CD4-positive, alpha-beta T cell treated with Interleukin-15 for 1 hour (primary cell): ENCODE measurements around the gene TNRC6C.
"Not testable (repeated sequence)": the region's sequence is repeated elsewhere in the genome, so short reads cannot be mapped to it uniquely, and the experiment has no call there.

Experiments
- DNase-seq: peaks from one replicate; pipeline ENCODE4 v3.0.0-alpha.2; 2020

TNRC6C gene

GRCh38 chr17:77968788-77969187 lies 10.3 kb downstream of the TNRC6C start:
- DNase-seq = no peak

GRCh38 chr17:77972271-77972670 lies 13.8 kb downstream of the TNRC6C start:
- not testable (repeated sequence) for DNase-seq

- DNase-seq = no peak
Measured at GRCh38 chr17:77973953-77974352, 15.4 kb downstream of the TNRC6C start.

DNA sequence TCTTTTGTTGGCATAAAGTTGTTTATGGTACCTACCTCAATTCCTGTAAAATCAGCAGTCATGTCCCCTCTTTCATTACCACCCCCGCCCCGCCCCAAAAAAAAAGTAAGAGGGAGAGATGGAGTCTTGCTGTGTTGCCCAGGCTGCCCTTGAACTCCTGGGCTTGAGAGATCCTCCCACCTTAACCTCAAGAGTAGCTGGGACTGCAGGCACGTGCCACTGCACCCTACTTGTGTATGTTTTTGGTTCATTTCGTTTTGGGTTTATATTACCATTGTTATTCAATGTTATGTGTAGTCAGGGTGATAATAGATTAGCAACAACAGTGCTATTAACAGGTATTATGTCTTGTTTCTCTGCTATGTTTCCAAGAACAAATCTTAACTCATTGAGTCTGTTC lies 15.9 kb downstream of the TNRC6C start:
- DNase-seq = no peak

DNA sequence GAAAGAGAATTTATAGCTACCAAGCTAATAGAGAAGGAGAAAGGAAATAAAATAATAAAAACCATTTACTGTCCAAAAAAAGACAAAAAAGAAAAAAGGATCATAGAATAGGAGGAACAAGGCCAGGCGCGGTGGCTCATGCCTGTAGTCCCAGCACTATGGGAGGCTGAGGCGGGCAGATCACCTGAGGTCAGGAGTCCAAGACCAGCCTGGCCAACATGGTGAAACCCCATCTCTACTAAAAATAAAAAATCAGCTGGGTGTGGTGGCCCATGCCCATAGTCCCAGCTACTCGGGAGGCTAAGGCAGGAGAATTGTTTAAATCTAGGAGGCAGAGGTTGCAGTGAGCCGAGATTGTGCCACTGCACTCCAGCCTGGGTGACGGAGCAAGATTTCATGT lies 23.9 kb downstream of the TNRC6C start:
- not testable (repeated sequence) for DNase-seq

GRCh38 chr17:77990301-77990700 lies 31.8 kb downstream of the TNRC6C start:
- DNase-seq = no peak

GRCh38 chr17:77993735-77994134 lies 35.2 kb downstream of the TNRC6C start:
- not testable (repeated sequence) for DNase-seq

DNA sequence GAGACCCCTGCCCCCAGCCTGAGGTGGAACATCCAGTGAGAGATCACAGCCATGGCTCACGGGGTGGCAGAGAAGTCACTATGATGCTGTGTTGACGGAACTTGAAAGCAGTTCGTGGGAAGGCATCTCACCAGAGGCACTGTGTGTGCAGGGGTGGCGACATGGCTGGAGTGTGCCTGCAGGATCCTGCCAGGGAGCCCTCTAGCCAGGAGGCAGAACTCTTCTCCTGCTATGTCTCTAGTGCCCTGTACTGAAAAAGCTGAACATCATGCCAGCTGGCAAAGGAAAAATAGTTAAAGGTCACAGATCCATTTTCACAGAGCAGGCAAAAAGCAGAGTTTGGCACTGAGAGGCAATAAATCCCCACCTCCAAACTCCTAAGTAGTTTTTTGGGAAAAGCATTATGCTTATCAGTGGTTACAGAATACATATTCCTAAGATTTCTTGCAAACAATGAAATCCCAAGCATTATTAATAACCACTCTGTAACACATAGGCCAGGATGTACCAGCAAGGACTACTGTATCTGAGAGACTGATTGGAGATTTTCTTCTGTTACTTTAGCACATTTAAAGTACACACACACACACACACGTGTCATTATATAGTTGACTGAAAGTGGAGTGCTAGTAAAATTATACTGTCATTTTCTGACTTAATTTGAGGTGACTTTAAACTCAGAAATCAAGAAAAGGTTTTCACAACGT lies 36.8 kb downstream of the TNRC6C start:
- DNase-seq = no peak

DNA sequence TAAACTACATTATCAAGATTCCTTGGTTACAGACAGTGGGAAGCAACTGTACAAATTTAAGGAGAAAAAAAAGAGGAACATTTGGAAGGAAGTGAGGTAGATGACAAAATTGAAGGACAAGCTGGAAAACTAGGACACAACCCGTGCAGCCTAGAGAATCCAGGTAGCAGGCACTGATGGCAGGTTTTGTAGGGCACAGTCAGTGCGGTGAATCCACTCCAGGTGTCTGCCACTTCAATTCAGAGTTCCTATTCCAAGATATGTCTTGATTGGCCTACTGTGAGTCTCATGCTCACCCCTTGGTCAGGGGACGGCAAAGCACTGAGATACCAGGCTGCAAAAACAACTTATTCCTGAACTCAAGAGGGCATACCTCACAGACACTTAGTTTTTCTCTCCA lies 37.8 kb downstream of the TNRC6C start:
- DNase-seq = no peak

- DNase-seq = no peak
Measured at GRCh38 chr17:77999413-78000173, 41.1 kb downstream of the TNRC6C start.

DNA sequence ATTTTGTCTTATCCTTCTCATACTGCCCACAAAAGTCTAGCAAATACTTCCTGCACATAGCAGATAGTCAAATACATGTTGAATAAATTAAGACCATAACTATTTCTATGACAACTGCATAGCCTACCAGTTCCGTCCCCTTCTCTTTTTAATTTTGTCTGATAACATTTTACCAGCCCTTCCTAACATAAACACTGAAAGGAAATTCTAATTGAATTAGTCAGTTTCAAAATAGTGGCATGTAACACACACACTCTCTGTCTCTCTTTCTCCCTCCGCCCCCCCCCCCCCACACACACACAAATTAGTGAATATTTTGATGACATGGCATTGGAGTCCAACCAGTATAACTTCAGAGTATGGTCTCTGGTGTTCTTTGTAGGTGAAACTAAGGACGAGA lies 41.8 kb downstream of the TNRC6C start:
- DNase-seq = no peak

GRCh38 chr17:78001182-78001581 lies 42.7 kb downstream of the TNRC6C start:
- no peak for DNase-seq

DNA sequence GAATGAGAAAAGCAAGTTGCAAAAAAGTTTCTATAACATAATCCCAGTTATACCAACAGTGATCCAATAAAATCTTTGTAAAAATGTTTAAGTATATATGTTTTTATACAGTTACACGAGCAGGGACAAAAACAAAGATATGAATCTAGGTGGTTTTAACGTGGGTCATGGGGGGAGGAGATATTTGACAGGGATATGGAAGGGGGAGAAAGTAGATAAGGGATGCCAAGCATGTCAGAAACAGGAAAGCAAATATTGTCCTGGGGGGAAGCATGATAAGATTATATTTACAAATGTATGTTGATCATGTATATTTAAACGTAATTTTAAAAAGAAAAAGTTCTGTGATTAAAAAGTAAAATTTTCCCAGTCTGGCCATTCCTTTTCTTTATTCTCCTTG lies 43.1 kb downstream of the TNRC6C start:
- no peak for DNase-seq

DNA sequence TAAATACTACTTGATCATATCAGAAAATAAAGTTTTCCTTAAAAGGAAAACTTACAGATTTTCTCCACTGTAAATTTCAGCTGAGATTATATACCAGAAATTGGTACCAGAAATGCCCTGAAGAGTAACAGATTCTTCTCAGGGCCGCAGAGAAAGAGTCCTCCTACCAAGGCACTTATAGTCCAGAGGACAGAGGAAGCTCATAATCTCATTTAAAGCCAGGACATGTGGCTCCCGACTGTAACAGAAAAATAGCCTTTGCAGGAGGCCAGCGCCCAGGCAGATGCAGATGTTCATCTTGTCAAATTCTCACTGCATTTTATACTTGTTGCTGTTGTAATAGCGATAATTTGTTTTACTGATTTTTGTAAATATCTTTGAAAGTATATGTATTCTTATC lies 43.7 kb downstream of the TNRC6C start:
- DNase-seq = no peak

- DNase-seq = no peak
Measured at GRCh38 chr17:78005452-78006171, 47.1 kb downstream of the TNRC6C start.

DNA sequence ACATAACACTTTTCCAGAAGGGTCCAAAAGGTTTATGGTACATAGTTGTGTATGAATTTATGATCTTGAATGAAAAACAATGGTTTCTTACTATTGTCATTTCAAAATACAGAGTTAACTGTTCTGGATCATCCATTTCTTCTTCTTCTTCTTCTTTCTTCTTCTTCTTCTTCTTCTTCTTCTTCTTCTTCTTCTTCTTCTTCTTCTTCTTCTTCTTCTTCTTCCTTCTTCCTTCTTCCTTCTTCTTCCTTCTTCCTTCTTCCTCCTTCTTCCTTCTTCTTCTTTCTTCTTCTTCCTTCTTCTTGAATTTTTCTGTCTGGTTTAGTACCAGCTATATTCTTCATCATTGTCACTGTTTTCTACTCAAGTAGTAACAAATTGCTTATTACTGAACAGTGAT lies 47.8 kb downstream of the TNRC6C start:
- DNase-seq = no peak

- no peak for DNase-seq
Measured at GRCh38 chr17:78007647-78008046, 49.1 kb downstream of the TNRC6C start.

- DNase-seq = no peak
Measured at GRCh38 chr17:78010759-78011158, 52.3 kb downstream of the TNRC6C start.

DNA sequence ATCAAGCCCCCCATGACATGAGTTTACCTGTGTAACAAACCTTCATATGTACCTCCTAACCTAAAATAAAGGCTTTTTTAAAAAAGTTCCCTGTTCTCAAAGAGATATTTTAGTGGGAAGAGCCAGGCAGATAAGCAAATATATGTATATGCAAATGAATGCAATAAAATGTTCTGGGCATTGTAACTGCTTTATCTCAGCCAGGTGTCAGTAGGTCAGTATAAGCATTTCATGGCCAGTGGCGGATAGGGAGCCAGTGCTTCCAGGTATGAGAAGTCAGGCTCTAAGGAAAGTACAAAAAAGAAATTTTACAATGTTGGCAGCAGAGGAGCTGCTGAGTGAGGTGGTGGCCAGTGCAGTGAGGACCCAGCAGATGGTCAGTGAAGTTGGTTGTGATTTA lies 53.9 kb downstream of the TNRC6C start:
- no peak for DNase-seq

DNA sequence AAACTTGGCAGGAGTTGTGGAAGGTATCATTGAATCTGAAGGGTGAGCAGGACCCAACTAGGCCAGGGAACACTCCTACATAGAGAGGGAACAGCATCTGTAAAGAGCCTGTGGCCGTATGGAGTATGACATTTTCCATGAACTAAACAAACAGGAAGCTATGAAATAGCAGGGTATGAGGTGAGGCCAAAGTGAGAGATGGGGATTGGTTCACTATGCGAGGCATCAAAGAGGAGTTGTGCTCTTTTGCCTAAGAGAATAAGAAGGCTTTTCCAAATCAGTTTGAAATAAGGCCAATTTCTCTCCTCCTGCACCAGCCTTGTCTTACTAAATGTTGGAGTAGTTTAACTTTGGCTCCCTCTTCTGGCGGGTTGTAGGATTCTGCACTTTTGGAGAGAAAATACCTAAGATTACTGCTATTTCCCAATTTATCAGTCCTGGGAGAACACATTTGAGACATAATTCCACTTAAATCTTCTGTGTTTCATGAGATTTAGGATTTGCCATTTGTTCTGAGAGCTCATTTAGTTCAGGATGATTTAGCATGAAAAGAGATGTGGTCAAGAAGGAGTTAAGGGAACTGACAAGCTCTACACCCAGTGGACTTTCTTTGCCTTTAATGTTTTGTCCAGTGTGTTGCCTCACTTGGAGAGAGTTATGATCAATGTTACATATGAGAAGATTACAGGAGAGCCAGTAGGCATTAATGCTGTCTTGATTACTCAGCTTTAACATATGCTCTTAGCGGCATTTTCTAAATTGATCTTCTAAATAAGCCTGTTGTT lies 55.4 kb downstream of the TNRC6C start:
- DNase-seq = peak; percentile 43

GRCh38 chr17:78014646-78015045 lies 56.1 kb downstream of the TNRC6C start:
- DNase-seq = no peak

DNA sequence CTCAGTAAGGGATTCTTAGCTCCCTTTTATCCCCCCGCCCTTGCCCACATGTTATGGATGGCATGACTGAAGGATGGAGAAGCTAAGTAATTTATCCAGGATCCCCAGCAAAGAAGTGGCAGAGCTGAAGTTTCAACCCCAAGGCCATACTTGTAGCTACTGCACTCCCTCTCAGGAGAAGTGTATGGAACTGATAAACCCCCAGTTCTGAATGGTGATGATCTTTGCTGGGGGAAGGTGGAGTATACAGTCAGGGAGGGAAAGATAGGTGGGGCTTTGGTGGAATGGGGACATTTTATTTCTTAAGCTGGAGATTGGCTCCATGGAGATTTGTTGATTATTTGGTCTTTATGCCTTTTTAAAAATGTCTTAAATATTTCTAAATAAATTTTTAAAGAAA lies 58.3 kb downstream of the TNRC6C start:
- no peak for DNase-seq

- DNase-seq = no peak
Measured at GRCh38 chr17:78019367-78019975, 61.0 kb downstream of the TNRC6C start.
